ENCODE measurements around the gene SRP14. TPM values are rescaled to one million over a fixed set of nuclear protein-coding genes. Genes with fewer than 3 reads are reported as not detected.
"Not testable (repeated sequence)": the region's sequence is repeated elsewhere in the genome, so short reads cannot be mapped to it uniquely, and the experiment has no call there.

SRP14 gene
- total and polyA plus RNA-seq, 11 donors: 189 to 702 (median 237) TPM

DNA sequence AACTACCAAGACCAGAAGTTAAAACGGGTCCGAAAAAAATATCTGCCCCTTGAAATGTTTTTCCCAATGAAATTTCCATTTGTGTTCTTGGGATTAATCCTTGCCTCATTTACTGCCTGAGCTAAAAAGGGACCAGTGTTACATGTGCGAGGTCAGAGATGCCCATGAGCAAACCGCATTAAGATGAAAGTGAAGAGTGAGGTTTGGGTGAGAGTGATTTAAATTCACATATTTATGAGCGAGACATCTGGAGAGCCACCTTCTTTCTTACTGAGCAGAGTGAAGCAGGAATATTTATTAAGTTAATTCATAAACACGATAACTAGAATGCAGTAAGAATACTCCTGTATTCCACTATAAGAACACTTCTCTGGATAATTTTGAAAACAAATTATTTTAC is 41.3 kb downstream of the SRP14 start:
- 91 to 96% (median 95%) methylated on average over 6 of the region's 6 CpGs for WGBS, 4 donors
- no peak for TF ChIP-seq CTCF (IDR thresholded peaks at IDR 0.05)
- TF ChIP-seq POLR2A (IDR thresholded peaks at IDR 0.05): no peak
- intact Hi-C loops (cut with DNase I): loop anchor here in 1 of 10 donors (10.0 kb wide), 1 partner anchor 53 kb away; no protein-coding TSS in a partner anchor
- DNase-seq (no peak), ATAC-seq (no peak)
- H3K27me3 ChIP-seq: no peaks in the 10 kb centered on the region
- no peaks in the 10 kb centered on the region for H3K4me1 ChIP-seq
- H3K4me3 ChIP-seq: no peak overlapping the region
- no peaks in the 10 kb centered on the region for H3K9me3 ChIP-seq
- H3K36me3 ChIP-seq: peaks cover 0 to 99% (median 90%) of the 10 kb centered on the region in 9 donors
- no peak overlapping the region for H3K27ac ChIP-seq

DNA sequence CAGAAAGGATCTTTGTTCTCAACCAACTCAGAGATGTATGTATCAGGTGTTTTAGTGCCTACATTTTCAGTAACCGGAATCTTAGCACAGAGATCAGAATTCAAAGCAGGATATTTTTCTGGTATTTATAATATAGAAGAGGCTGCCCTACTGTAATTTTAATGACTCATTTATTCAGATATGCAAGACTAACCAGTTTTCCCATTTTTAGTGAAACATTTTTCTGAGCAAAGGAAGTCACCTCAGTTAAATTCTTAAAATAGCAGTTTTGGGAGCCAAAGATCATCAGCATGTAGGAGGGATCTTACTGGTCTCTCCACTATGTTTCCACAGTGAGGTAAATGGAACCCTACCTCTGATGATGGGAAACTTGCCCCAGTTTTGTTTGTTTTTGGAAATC is 42.0 kb downstream of the SRP14 start:
- Histone ChIP-seq H3K4me1 (no peaks in the 10 kb centered on the region), H3K36me3 (peaks cover 0 to 99% (median 90%) of the 10 kb centered on the region in 9 donors), H3K9me3 (no peaks in the 10 kb centered on the region), H3K27me3 (no peaks in the 10 kb centered on the region), H3K4me3 (no peak overlapping the region), H3K27ac (no peak overlapping the region)
- intact Hi-C loops (cut with DNase I): loop anchor here in 1 of 10 donors (10.0 kb wide), 1 partner anchor 52 kb away; no protein-coding TSS in a partner anchor
- no peak for DNase-seq
- 96 to 100% (median 97%) methylated on average over 1 of the region's 1 CpG for WGBS, 4 donors
- no peak for ATAC-seq
- TF ChIP-seq CTCF (IDR thresholded peaks at IDR 0.05) (no peak), POLR2A (IDR thresholded peaks at IDR 0.05) (no peak)

- 97 to 100% (median 98%) methylated on average over 2 of the region's 2 CpGs for WGBS, 4 donors
- intact Hi-C loops (cut with DNase I): loop anchor here in 1 of 10 donors (10.0 kb wide), 1 partner anchor 51 kb away; no protein-coding TSS in a partner anchor
- H3K27ac ChIP-seq, H3K4me1 ChIP-seq, H3K4me3 ChIP-seq, H3K27me3 ChIP-seq, ATAC-seq, H3K9me3 ChIP-seq, DNase-seq: not testable (repeated sequence)
- peaks cover 4 to 99% (median 90%) of the 10 kb centered on the region in 9 donors for H3K36me3 ChIP-seq
Observed at GRCh38 chr15:39996228-39996627, 42.8 kb downstream of the SRP14 start.

DNA sequence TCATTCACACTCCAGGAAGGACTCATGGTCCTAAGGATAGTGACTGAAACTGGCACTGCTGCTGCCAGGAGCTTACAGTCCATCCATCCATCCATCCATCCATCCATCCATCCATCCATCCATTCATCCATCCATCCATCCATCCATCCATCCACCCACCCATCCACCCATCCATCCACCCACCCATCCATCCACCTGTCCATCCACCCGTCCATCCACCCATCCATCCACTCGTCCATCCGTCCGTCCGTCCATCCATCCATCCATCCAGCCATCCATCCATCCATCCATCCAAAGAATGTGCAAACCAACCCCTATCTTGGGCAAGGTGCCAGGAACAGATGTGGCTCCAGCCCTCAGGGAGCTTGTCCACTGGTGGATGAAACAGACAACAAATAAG is 46.0 kb downstream of the SRP14 start:
- DNase-seq, H3K27ac ChIP-seq, H3K4me3 ChIP-seq, H3K9me3 ChIP-seq, H3K27me3 ChIP-seq, H3K4me1 ChIP-seq, ATAC-seq: not testable (repeated sequence)
- intact Hi-C loops (cut with DNase I): loop anchor here in 1 of 10 donors (10.0 kb wide), 1 partner anchor 48 kb away; no protein-coding TSS in a partner anchor
- 89 to 97% (median 95%) methylated on average over 5 of the region's 5 CpGs for WGBS, 4 donors
- peaks cover 6 to 99% (median 95%) of the 10 kb centered on the region in 9 donors for H3K36me3 ChIP-seq

- no peaks in the 10 kb centered on the region for H3K9me3 ChIP-seq
- no peaks in the 10 kb centered on the region for H3K27me3 ChIP-seq
- no peak for DNase-seq
- H3K27ac ChIP-seq: no peak overlapping the region
- no peaks in the 10 kb centered on the region for H3K4me1 ChIP-seq
- no peak overlapping the region for H3K4me3 ChIP-seq
- intact Hi-C loops (cut with DNase I): loop anchor here in 1 of 10 donors (10.0 kb wide), 1 partner anchor 46 kb away; no protein-coding TSS in a partner anchor
- WGBS, 4 donors: 80 to 89% (median 80%) methylated on average over 6 of the region's 6 CpGs
- no peak for ATAC-seq
- TF ChIP-seq CTCF (IDR thresholded peaks at IDR 0.05) (no peak), POLR2A (IDR thresholded peaks at IDR 0.05) (no peak)
- peaks cover 6 to 99% (median 95%) of the 10 kb centered on the region in 9 donors for H3K36me3 ChIP-seq
Observed at GRCh38 chr15:39990706-39991105, 48.3 kb downstream of the SRP14 start.

Data from heart left ventricle (tissue), 16 donors.